Endothelial cell of umbilical vein (primary cell): ENCODE data around the gene TRIP10. TPM values are rescaled to one million over a fixed set of nuclear protein-coding genes. Genes with fewer than 3 reads are reported as not detected.

Experiments used
- BruUV-seq: library from RNA; stranded (reverse); fragments of 400-500 nt; replicated peaks from 2 replicates; lab custom pipeline; 2021; lab: Mats Ljungman, UMichigan
- CTCF ChIA-PET: fragments of 300-600, 350-600 bp; sonication (Branson Sonifier 250); formaldehyde crosslinking; loops from one replicate; lab custom pipeline; 2021; ENCODE audit warnings: antibody characterized with exemption, inconsistent platforms; lab: Charles Lee
- POLR2A ChIA-PET: fragments of 300-600, 350-600 bp; sonication (Branson Sonifier 250); formaldehyde crosslinking; loops from one replicate; lab custom pipeline; 2021; ENCODE audit warnings: antibody characterized with exemption, inconsistent platforms; lab: Charles Lee
- DNase-seq: peaks from one replicate; pipeline ENCODE4 v3.0.0-alpha.2; 2011; ENCODE audit warnings: low read depth, low spot score
- FAIRE-seq: peaks from 2 replicates; lab custom pipeline; 2011; peaks lifted over from hg19 to GRCh38; lab: Jason Lieb, UNC
- H2AFZ ChIP-seq: 2 replicates; pipeline ENCODE4 v1.6.0; 2012; ENCODE audit warnings: low read depth, low read length, control low read depth, inconsistent platforms
- H3K27ac ChIP-seq: 2 replicates; pipeline ENCODE4 v1.5.1; 2011; ENCODE audit warnings: low read depth, mild to moderate bottlenecking, control low read depth, low read length, moderate library complexity; ENCODE audit not compliant: insufficient read depth
- H3K27me3 ChIP-seq, 2 experiments: 2 replicates each; pipeline versions ENCODE4 v1.6.0 to v1.6.1; 2011; ENCODE audit warnings: low read length in 2 of 2, mixed read lengths in 1 of 2; ENCODE audit not compliant: control insufficient read depth in 2 of 2, insufficient read depth in 2 of 2
- H3K36me3 ChIP-seq, 2 experiments: 2 replicates in 1 of 2; 3 replicates in 1 of 2; pipeline ENCODE4 v1.5.1; 2011; ENCODE audit warnings: low read length in 2 of 2, mild to moderate bottlenecking in 1 of 2, moderate library complexity in 1 of 2; ENCODE audit not compliant: control insufficient read depth in 2 of 2, insufficient read depth in 2 of 2; ENCODE audit errors: extremely low read depth in 1 of 2
- H3K4me1 ChIP-seq: 3 replicates; pipeline ENCODE4 v1.5.1; 2011; ENCODE audit warnings: mild to moderate bottlenecking, low read length; ENCODE audit not compliant: control insufficient read depth, insufficient read depth; ENCODE audit errors: extremely low read depth
- H3K4me2 ChIP-seq: 2 replicates; pipeline ENCODE4 v1.6.1; 2011; ENCODE audit warnings: low read length, control low read depth, mixed read lengths; ENCODE audit not compliant: insufficient read depth
- H3K4me3 ChIP-seq, 3 experiments: fragments of 200-600 bp in 1 of 3; sonication (generic), shearing (Covaris generic) in 1 of 3; replicated peaks in 1 of 3; 2 replicates each; pipeline ENCODE4 v1.5.1; 2011 to 2016; ENCODE audit warnings: control low read depth in 3 of 3, low read length in 3 of 3, mild to moderate bottlenecking in 2 of 3, inconsistent platforms in 1 of 3, low read depth in 1 of 3, moderate library complexity in 1 of 3; ENCODE audit not compliant: insufficient read depth in 1 of 3
- H3K79me2 ChIP-seq: 2 replicates; pipeline ENCODE4 v1.6.0; 2012; ENCODE audit warnings: low read length, inconsistent platforms; ENCODE audit not compliant: control insufficient read depth, insufficient read depth
- H3K9ac ChIP-seq: replicated peaks from 2 replicates; pipeline ENCODE3; 2011; ENCODE audit warnings: low read length, control low read depth; ENCODE audit not compliant: insufficient read depth; ENCODE audit errors: extremely low read depth
- H3K9me1 ChIP-seq: replicated peaks from 3 replicates; pipeline ENCODE4 v1.6.0; 2011; ENCODE audit warnings: mild to moderate bottlenecking, low read length; ENCODE audit not compliant: control insufficient read depth, insufficient read depth; ENCODE audit errors: extremely low read depth
- H3K9me3 ChIP-seq: replicated peaks from 2 replicates; pipeline ENCODE4 v1.5.1; 2012; ENCODE audit warnings: low read length, inconsistent platforms; ENCODE audit not compliant: control insufficient read depth, insufficient read depth
- H4K20me1 ChIP-seq: replicated peaks from 2 replicates; pipeline ENCODE3; 2011; ENCODE audit warnings: mild to moderate bottlenecking, low read length; ENCODE audit not compliant: control insufficient read depth, insufficient read depth; ENCODE audit errors: extremely low read depth
- CTCF ChIP-seq, 2 donors: IDR thresholded peaks; 1 replicate in 1 of 2; 2 replicates in 1 of 2; pipeline ENCODE4 v1.5.1; 2011; ENCODE audit warnings: low read length in 2 of 2, mild to moderate bottlenecking in 2 of 2, moderate library complexity in 2 of 2, control low read depth in 1 of 2, inconsistent platforms in 1 of 2, low read depth in 1 of 2; ENCODE audit not compliant: insufficient read depth in 1 of 2; ENCODE audit errors: extremely low read depth in 1 of 2
- EZH2 ChIP-seq: IDR thresholded peaks from 2 replicates; pipeline ENCODE4 v1.6.1; 2012; ENCODE audit warnings: borderline replicate concordance, low read depth, mild to moderate bottlenecking, moderate library complexity, low read length, inconsistent platforms; ENCODE audit not compliant: severe bottlenecking
- FOS ChIP-seq: IDR thresholded peaks from 2 replicates; pipeline ENCODE4 v1.6.1; 2011; ENCODE audit warnings: mild to moderate bottlenecking, low read length, moderate library complexity, borderline replicate concordance; ENCODE audit not compliant: insufficient read depth
- GATA2 ChIP-seq: IDR thresholded peaks from 2 replicates; pipeline ENCODE4 v1.7.0; 2011; ENCODE audit warnings: low read depth, mild to moderate bottlenecking, moderate library complexity, mixed read lengths, low read length; ENCODE audit not compliant: insufficient read length, insufficient read depth
- JUN ChIP-seq: IDR thresholded peaks from 2 replicates; pipeline ENCODE4 v1.6.1; 2011; ENCODE audit warnings: borderline replicate concordance, low read depth; ENCODE audit not compliant: insufficient read length, insufficient read depth
- MAX ChIP-seq: IDR thresholded peaks from 2 replicates; pipeline ENCODE4 v1.6.1; 2011; ENCODE audit not compliant: insufficient read depth, insufficient read length
- MYC ChIP-seq: IDR thresholded peaks from one replicate; pipeline ENCODE4 v1.6.1; 2011; ENCODE audit warnings: mild to moderate bottlenecking, low read depth, low read length
- POLR2A ChIP-seq: IDR thresholded peaks from 2 replicates; pipeline ENCODE4 v1.6.1; 2012; ENCODE audit warnings: low read depth, mild to moderate bottlenecking, control low read depth, low read length
- POLR2AphosphoS5 ChIP-seq: IDR thresholded peaks from 2 replicates; pipeline ENCODE4 v1.6.1; 2012; ENCODE audit warnings: low read depth, mild to moderate bottlenecking, control low read depth, low read length, moderate library complexity; ENCODE audit not compliant: insufficient read depth
- dilution Hi-C: fragments of 300-500 bp; cut with MboI; formaldehyde crosslinking; loops from one replicate; pipeline ENCODE4 v1.15.0; 2019; ENCODE audit warnings: low sequenced_read_pairs; ENCODE audit not compliant: extremely low pct_ligation_motif_present
- intact Hi-C: fragments of 100-400 bp; cut with micrococcal nuclease; formaldehyde crosslinking; loops from one replicate; pipeline ENCODE4 v1.10.0; 2022
- polyA plus RNA-seq, 4 experiments: library from polyadenylated mRNA; depleted of rRNA in 3 of 4; stranded (reverse) in 3 of 4; unstranded in 1 of 4; fragments of >200 nt; gene quantifications; 2 replicates each; pipeline versions ENCODE4 v1.2.1 to v1.2.3, GENCODE V29; 2011 to 2012; ENCODE audit warnings: missing spikeins in 1 of 4
- total RNA-seq: library from RNA; stranded (reverse); gene quantifications from 2 replicates; pipeline ENCODE4 v1.2.3, GENCODE V29; 2021

The TRIP10 gene
- total and polyA plus RNA-seq, 2 donors (not counting 3 experiments of a cell fraction or from before 2014, with no cell fraction given) = 28.4 to 69.3 TPM

- H3K79me2 ChIP-seq = no peaks in the 10 kb centered on the region
- POLR2A ChIA-PET = no interaction called here
- no peak overlapping the region for H3K4me2 ChIP-seq
- H3K9me3 ChIP-seq = no peaks in the 10 kb centered on the region
- CTCF ChIA-PET = interaction anchor here (2.2 to 4.1 kb wide), 2 partner anchors 90 to 257 kb away, joined by 5 to 21 read pairs; no protein-coding TSS in a partner anchor
- dilution Hi-C loops (no loop called here), intact Hi-C loops (no loop called here)
- FAIRE-seq = no peak
- no peaks in the 10 kb centered on the region for H3K4me1 ChIP-seq
- H3K27ac ChIP-seq = no peak overlapping the region
- no peaks in the 10 kb centered on the region for H4K20me1 ChIP-seq
- DNase-seq = no peak
- BruUV-seq = no TSS peak
- no peaks in the 10 kb centered on the region for H3K27me3 ChIP-seq
- H3K9me1 ChIP-seq = no peaks in the 10 kb centered on the region
- no peak overlapping the region for H2AFZ ChIP-seq
- no peak overlapping the region for H3K9ac ChIP-seq
- no peak overlapping the region for H3K4me3 ChIP-seq
- TF ChIP-seq POLR2AphosphoS5 (no peak), GATA2 (no peak), POLR2A (no peak), JUN (no peak), MAX (no peak), MYC (no peak), CTCF (IDR thresholded peaks at IDR 0.05; ENCODE audit: extremely low read depth in 1 of 2, insufficient read depth in 1 of 2, low read depth in 1 of 2, low read length in 2 of 2) (no peak), EZH2 (no peak), FOS (no peak)
- no peaks in the 10 kb centered on the region for H3K36me3 ChIP-seq
Observed at GRCh38 chr19:6773323-6773931, 33.9 kb downstream of the TRIP10 start.
